Large intestine (tissue), 3 donors: ENCODE results near the gene MAD1L1. TPM values are rescaled to one million over a fixed set of nuclear protein-coding genes. Genes with fewer than 3 reads are reported as not detected.

ENCODE experiments used
- DNase-seq, 2 donors: peaks; one replicate each; pipeline versions ENCODE4 v3.0.0 to v3.0.0-alpha.2; 2013
- H3K27ac ChIP-seq: one replicate; pipeline ENCODE4 v1.5.1; 2013; ENCODE audit warnings: low read length
- H3K27me3 ChIP-seq: 2 replicates; pipeline ENCODE4 v1.6.1; 2013; ENCODE audit warnings: low read length; ENCODE audit not compliant: control insufficient read depth, insufficient read depth
- H3K36me3 ChIP-seq: 2 replicates; pipeline ENCODE4 v1.6.1; 2013; ENCODE audit warnings: low read length; ENCODE audit not compliant: control insufficient read depth, insufficient read depth
- H3K4me1 ChIP-seq: one replicate; pipeline ENCODE4 v1.6.1; 2013; ENCODE audit warnings: low read length; ENCODE audit not compliant: control insufficient read depth, insufficient read depth
- H3K4me3 ChIP-seq: one replicate; pipeline ENCODE4 v1.5.1; 2013; ENCODE audit warnings: low read length
- H3K9me3 ChIP-seq: one replicate; pipeline ENCODE4 v1.6.1; 2013; ENCODE audit warnings: mild to moderate bottlenecking, low read depth, low read length, moderate library complexity; ENCODE audit not compliant: control insufficient read depth
- WGBS: methylation state at CpG from one replicate; pipeline ENCODE4 v1.1.5; 2013; ENCODE audit warnings: low lambda C conversion rate; ENCODE audit not compliant: insufficient coverage; 5-methylcytosine and 5-hydroxymethylcytosine counted together
- polyA plus RNA-seq: library from polyadenylated mRNA; unstranded; fragments of 120-200 nt; gene quantifications from one replicate; pipeline ENCODE4 v1.2.1, GENCODE V29; 2013

The MAD1L1 gene
- polyA plus RNA-seq, 1 donor = 15.1 TPM

- no CpG with 5 or more reads among the region's 18 CpGs for WGBS
- Histone ChIP-seq H3K27me3 (no peaks in the 10 kb centered on the region), H3K36me3 (peaks cover 5% of the 10 kb centered on the region)
These were observed 106.8 kb downstream of the MAD1L1 start for GRCh38 chr7:2125931-2126330.

GRCh38 chr7:2124604-2125345 lies 108.0 kb downstream of the MAD1L1 start:
- no peak overlapping the region for H3K4me3 ChIP-seq
- no peak overlapping the region for H3K27ac ChIP-seq
- peaks cover 5% of the 10 kb centered on the region for H3K36me3 ChIP-seq
- no peaks in the 10 kb centered on the region for H3K9me3 ChIP-seq
- DNase-seq = no peak
- no CpG with 5 or more reads among the region's 25 CpGs for WGBS
- no peaks in the 10 kb centered on the region for H3K4me1 ChIP-seq
- H3K27me3 ChIP-seq = no peaks in the 10 kb centered on the region

More at GRCh38 chr7:2125931-2126330, 106.8 kb downstream of the MAD1L1 start:
- DNase-seq = no peak
- Histone ChIP-seq H3K4me1 (no peaks in the 10 kb centered on the region), H3K27ac (no peak overlapping the region), H3K4me3 (no peak overlapping the region), H3K9me3 (no peaks in the 10 kb centered on the region)

GRCh38 chr7:2123916-2124315 lies 108.8 kb downstream of the MAD1L1 start:
- DNase-seq = no peak
- no peaks in the 10 kb centered on the region for H3K27me3 ChIP-seq
- WGBS = no CpG with 5 or more reads among the region's 14 CpGs
- no peaks in the 10 kb centered on the region for H3K4me1 ChIP-seq
- H3K36me3 ChIP-seq = peaks cover 5% of the 10 kb centered on the region
- H3K4me3 ChIP-seq = no peak overlapping the region
- H3K27ac ChIP-seq = no peak overlapping the region
- no peaks in the 10 kb centered on the region for H3K9me3 ChIP-seq

GRCh38 chr7:2123360-2123759 lies 109.4 kb downstream of the MAD1L1 start:
- Histone ChIP-seq H3K27ac (no peak overlapping the region), H3K4me1 (no peaks in the 10 kb centered on the region), H3K9me3 (no peaks in the 10 kb centered on the region), H3K27me3 (no peaks in the 10 kb centered on the region), H3K36me3 (peaks cover 5% of the 10 kb centered on the region), H3K4me3 (no peak overlapping the region)
- no peak for DNase-seq
- no CpG with 5 or more reads among the region's 25 CpGs for WGBS

- Histone ChIP-seq H3K4me3 (no peak overlapping the region), H3K9me3 (no peaks in the 10 kb centered on the region), H3K4me1 (no peaks in the 10 kb centered on the region), H3K36me3 (peaks cover 5% of the 10 kb centered on the region), H3K27ac (no peak overlapping the region), H3K27me3 (no peaks in the 10 kb centered on the region)
- DNase-seq = no peak
- WGBS = 100% methylated on average over 4 of the region's 16 CpGs
These were observed 110.1 kb downstream of the MAD1L1 start for GRCh38 chr7:2122651-2123050.

- WGBS = no CpG with 5 or more reads among the region's 37 CpGs
- H3K27ac ChIP-seq = no peak overlapping the region
- no peaks in the 10 kb centered on the region for H3K9me3 ChIP-seq
- H3K4me3 ChIP-seq = no peak overlapping the region
- peaks cover 5% of the 10 kb centered on the region for H3K36me3 ChIP-seq
- H3K4me1 ChIP-seq = peaks cover 5% of the 10 kb centered on the region
- DNase-seq = no peak
- H3K27me3 ChIP-seq = no peaks in the 10 kb centered on the region
These were observed 111.6 kb downstream of the MAD1L1 start for GRCh38 chr7:2120841-2121830.

GRCh38 chr7:2120251-2120660 lies 112.5 kb downstream of the MAD1L1 start:
- H3K4me3 ChIP-seq = no peak overlapping the region
- DNase-seq = no peak
- WGBS = no CpG with 5 or more reads among the region's 12 CpGs
- peaks cover 3% of the 10 kb centered on the region for H3K36me3 ChIP-seq
- H3K4me1 ChIP-seq = peaks cover 10% of the 10 kb centered on the region
- H3K27me3 ChIP-seq = no peaks in the 10 kb centered on the region
- H3K9me3 ChIP-seq = peaks cover 9% of the 10 kb centered on the region
- no peak overlapping the region for H3K27ac ChIP-seq

GRCh38 chr7:2118630-2119190 lies 114.0 kb downstream of the MAD1L1 start:
- WGBS = no CpG with 5 or more reads among the region's 25 CpGs
- peaks cover 21% of the 10 kb centered on the region for H3K9me3 ChIP-seq
- no peak for DNase-seq

GRCh38 chr7:2118056-2118455 lies 114.7 kb downstream of the MAD1L1 start:
- peaks cover 24% of the 10 kb centered on the region for H3K9me3 ChIP-seq
- DNase-seq = no peak
- peaks cover 10% of the 10 kb centered on the region for H3K4me1 ChIP-seq
- H3K27ac ChIP-seq = no peak overlapping the region
- peaks cover 14% of the 10 kb centered on the region for H3K36me3 ChIP-seq
- no CpG with 5 or more reads among the region's 11 CpGs for WGBS
- H3K27me3 ChIP-seq = no peaks in the 10 kb centered on the region
- no peak overlapping the region for H3K4me3 ChIP-seq

More at GRCh38 chr7:2118630-2119190, 114.0 kb downstream of the MAD1L1 start:
- no peaks in the 10 kb centered on the region for H3K27me3 ChIP-seq
- H3K4me3 ChIP-seq = no peak overlapping the region
- H3K4me1 ChIP-seq = peaks cover 10% of the 10 kb centered on the region
- peaks cover 13% of the 10 kb centered on the region for H3K36me3 ChIP-seq
- H3K27ac ChIP-seq = no peak overlapping the region

- Histone ChIP-seq H3K27me3 (no peaks in the 10 kb centered on the region), H3K36me3 (peaks cover 14% of the 10 kb centered on the region), H3K9me3 (peaks cover 28% of the 10 kb centered on the region), H3K4me3 (no peak overlapping the region), H3K27ac (no peak overlapping the region), H3K4me1 (peaks cover 10% of the 10 kb centered on the region)
- no CpG with 5 or more reads among the region's 4 CpGs for WGBS
- DNase-seq = no peak
These were observed 115.1 kb downstream of the MAD1L1 start for GRCh38 chr7:2117646-2118045.
